ENCODE data around the gene GDPGP1. TPM values are rescaled to one million over a fixed set of nuclear protein-coding genes. Genes with fewer than 3 reads are reported as not detected.

GDPGP1 gene, protein sequence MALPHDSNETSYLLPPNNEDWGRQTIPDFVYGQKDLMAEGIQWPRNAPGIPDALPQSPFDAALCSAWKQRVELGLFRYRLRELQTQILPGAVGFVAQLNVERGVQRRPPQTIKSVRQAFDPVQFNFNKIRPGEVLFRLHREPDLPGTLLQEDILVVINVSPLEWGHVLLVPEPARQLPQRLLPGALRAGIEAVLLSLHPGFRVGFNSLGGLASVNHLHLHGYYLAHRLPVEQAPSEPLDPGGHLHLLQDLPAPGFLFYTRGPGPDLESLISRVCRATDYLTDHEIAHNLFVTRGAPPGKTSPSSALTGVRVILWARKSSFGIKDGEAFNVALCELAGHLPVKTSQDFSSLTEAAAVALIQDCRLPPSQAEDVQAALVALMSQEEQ
- total RNA-seq = 5.5 and 7.0 TPM in 2 replicates

GRCh38 chr15:90234096-90234988 is at the start of gene GDPGP1:
Gene GDPGP1, plus strand, starts transcription at chr15:90234209. Its CDS starts 6,700 bp downstream, at chr15:90240909.

GRCh38 chr15:90201130-90201943 is 32.7 kb upstream of the GDPGP1 start, which contains the start of gene SEMA4B:
Gene SEMA4B, plus strand, starts transcription at chr15:90201330. Its CDS starts 249 bp downstream, at chr15:90201579.

DNA sequence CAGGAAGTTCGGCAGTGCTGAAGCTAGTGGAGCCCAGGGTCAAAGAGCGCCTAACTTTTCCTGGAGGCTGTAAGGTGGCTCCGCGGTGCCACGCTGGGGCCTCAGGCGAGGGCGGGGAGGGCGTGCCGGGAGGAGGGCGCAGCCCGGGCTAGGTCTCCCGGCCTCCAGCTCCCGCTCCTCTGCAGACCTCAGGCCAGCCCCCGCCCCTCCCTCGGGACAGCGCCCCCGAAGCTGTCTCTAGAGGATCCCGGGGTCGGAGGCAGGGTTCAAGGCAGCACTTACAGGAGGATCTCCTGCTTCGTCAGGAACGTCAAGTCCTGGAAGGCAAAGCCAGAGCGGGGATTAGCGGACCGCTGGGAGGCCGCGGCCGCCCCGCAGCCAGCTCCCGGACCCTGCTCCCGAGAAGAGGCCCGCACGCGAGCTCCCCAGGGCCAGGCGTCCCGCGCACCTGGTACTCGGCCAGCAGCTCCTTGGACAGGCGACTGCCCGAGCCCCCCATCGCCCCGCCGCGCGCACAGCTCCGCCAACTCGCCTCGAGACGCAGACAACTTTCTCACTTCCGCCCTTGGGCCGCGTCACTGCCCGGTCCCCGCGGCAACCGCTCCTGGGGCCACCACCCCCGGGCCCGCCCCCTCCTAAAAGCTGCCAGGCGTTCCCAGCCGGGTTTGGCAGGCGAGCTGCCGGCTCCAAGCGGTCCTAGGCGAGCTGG is 468 bp upstream of the GDPGP1 start, which contains the start of gene CIB1:
Gene CIB1, minus strand, starts transcription at position 555 of the 709 bp plus-strand sequence. Its CDS starts 56 bp downstream, at position 499.

DNA sequence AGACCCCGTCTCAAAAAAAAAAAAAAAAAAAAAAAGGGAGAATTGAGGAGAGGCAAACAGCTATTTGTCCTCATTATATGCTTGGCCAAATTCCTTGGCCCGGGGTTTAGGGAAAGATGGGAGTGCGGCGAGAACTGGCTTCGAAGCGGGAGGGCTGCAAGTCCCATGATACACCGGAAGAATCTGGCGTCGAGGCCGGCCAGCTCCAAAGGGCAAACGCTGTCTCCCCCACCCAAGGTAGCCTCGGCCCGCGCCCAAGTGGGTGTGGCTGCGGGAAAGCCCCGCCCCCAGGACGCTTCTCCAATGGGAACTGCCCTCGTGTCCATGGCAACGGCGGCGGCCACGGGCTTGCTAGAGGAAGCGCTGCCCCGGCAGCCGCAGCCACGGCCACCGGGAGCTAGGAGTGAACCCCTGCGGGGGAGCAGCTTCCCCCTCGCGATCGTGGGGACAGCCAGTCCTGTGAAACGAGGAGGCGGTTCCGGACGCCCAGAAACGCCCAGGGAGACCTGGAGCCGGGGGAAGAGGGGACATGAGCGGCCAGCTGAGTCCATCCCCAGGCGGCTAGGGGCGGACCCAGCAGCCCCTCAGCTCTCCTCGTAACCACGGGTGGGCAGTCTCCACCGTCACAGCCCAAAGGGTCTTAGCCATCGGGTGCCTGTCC is 15.3 kb downstream of the GDPGP1 start, which contains the start of gene TTLL13:
Gene TTLL13, plus strand, starts transcription at position 354 of the 661 bp plus-strand sequence. CDS start 1,075 bp downstream, outside the sequence.

DNA sequence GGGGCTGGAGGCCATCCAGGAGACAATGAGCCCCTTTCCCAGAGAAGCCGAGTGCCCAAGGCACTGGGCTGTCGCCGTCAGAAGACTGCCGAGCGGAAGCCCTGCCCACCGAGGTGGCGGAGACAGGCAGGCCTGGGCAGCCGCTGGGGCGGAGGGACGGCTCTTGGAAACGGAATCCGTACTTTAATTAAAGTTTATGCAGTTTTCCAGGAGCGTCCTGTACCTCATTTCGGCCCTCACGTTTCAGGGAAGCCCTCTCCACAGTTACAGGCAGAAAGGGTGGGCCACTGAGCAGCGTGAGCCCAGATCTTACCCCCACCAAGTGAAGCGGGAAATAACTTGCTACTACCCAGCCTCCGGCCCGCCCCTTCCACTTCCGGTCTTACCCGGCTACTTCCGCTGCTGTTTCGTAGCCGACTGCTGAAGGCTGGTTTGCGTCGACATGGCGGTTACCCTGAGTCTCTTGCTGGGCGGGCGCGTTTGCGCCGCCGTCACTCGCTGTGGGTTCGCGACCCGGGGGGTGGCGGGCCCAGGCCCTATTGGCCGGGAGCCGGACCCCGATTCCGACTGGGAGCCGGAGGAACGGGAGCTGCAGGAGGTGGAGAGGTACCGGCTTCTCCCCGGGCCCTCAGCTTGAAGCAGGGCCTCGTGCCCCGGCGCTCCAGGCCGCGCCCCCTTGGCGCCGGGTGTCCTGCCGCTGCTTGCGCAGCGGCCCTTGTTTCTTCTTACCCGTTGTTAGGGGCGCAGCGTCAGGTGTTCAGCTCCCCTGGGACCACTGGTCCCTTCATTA is 31.5 kb downstream of the GDPGP1 start, which contains the start of gene NGRN:
Gene NGRN, plus strand, starts transcription at position 402 of the 790 bp plus-strand sequence. Its CDS starts 41 bp downstream, at position 443.

Small RNAs within 50 kb of the gene (small RNA-seq; reads per million reads assigned to genes)
- not detected for gene AC091167.3
- not detected for gene RN7SL736P

Other genes starting within 250 kb of the GDPGP1 start
- 8.8 and 14.5 TPM in 2 replicates for gene ZNF710, start 232.9 kb upstream of the GDPGP1 start, total RNA-seq
- gene IDH2, start 131.7 kb upstream of the GDPGP1 start, total RNA-seq = 29.4 and 37.7 TPM in 2 replicates
- gene SEMA4B, start 32.9 kb upstream of the GDPGP1 start, total RNA-seq = 11.0 and 16.4 TPM in 2 replicates
- 24.6 and 29.4 TPM in 2 replicates for gene CIB1, start 268 bp upstream of the GDPGP1 start, total RNA-seq
- gene TTLL13, start 15.3 kb downstream of the GDPGP1 start, total RNA-seq = under 0.01 TPM in 1 of 2 replicates, not detected in the other
- 26.8 and 29.5 TPM in 2 replicates for gene NGRN, start 31.5 kb downstream of the GDPGP1 start, total RNA-seq
- gene ZNF774, start 118.1 kb downstream of the GDPGP1 start, total RNA-seq = 0.73 and 0.98 TPM in 2 replicates
- gene IQGAP1, start 154.0 kb downstream of the GDPGP1 start, total RNA-seq = 226 and 287 TPM in 2 replicates